ENCODE data around the gene EPHB6.

EPHB6 gene

GRCh38 chr7:142913051-142913450 lies 58.2 kb downstream of the EPHB6 start:
- Histone ChIP-seq H3K27ac (no peak overlapping the region), H3K4me3 (no peak overlapping the region)
- no peak for DNase-seq (ENCODE audit: low spot score)
- TF ChIP-seq CTCF (IDR thresholded peaks at IDR 0.05), result no peak

GRCh38 chr7:142913566-142913965 lies 58.7 kb downstream of the EPHB6 start:
- TF ChIP-seq CTCF (IDR thresholded peaks at IDR 0.05), result no peak
- no peak for DNase-seq (ENCODE audit: low spot score)
- Histone ChIP-seq H3K27ac (no peak overlapping the region), H3K4me3 (no peak overlapping the region)

- no peak for DNase-seq (ENCODE audit: low spot score)
- Histone ChIP-seq H3K27ac (no peak overlapping the region), H3K4me3 (no peak overlapping the region)
- TF ChIP-seq CTCF (IDR thresholded peaks at IDR 0.05), result no peak
These were observed 59.2 kb downstream of the EPHB6 start for GRCh38 chr7:142914121-142914520.

GRCh38 chr7:142915315-142915714 lies 60.4 kb downstream of the EPHB6 start:
- Histone ChIP-seq H3K27ac (no peak overlapping the region), H3K4me3 (no peak overlapping the region)
- no peak for DNase-seq (ENCODE audit: low spot score)
- TF ChIP-seq CTCF (IDR thresholded peaks at IDR 0.05), result no peak

GRCh38 chr7:142916508-142916907 lies 61.6 kb downstream of the EPHB6 start:
- Histone ChIP-seq H3K4me3 (no peak overlapping the region), H3K27ac (no peak overlapping the region)
- TF ChIP-seq CTCF (IDR thresholded peaks at IDR 0.05), result no peak
- no peak for DNase-seq (ENCODE audit: low spot score)

GRCh38 chr7:142917447-142917846 lies 62.6 kb downstream of the EPHB6 start:
- Histone ChIP-seq H3K27ac (no peak overlapping the region), H3K4me3 (no peak overlapping the region)
- no peak for DNase-seq (ENCODE audit: low spot score)
- TF ChIP-seq CTCF (IDR thresholded peaks at IDR 0.05), result no peak

GRCh38 chr7:142918901-142919300 lies 64.0 kb downstream of the EPHB6 start:
- H3K4me3 ChIP-seq, result no peak overlapping the region
- DNase-seq (ENCODE audit: low spot score), result no peak
- H3K27ac ChIP-seq, result no peak overlapping the region
- TF ChIP-seq CTCF (IDR thresholded peaks at IDR 0.05), result no peak

Data from coronary artery (tissue), 2 donors.